Measurements from ENCODE around the gene SH2D4B.
A peak's percentile ranks its signal among the peaks of the same experiment; 100 is the strongest.

The SH2D4B gene

GRCh38 chr10:80649183-80649582 lies 111.5 kb downstream of the SH2D4B start:
- no peak for DNase-seq

GRCh38 chr10:80655898-80656297 lies 118.2 kb downstream of the SH2D4B start:
- DNase-seq: no peak

GRCh38 chr10:80658068-80658467 lies 120.4 kb downstream of the SH2D4B start:
- no peak for DNase-seq

GRCh38 chr10:80659289-80659688 lies 121.6 kb downstream of the SH2D4B start:
- no peak for DNase-seq

- no peak for DNase-seq
Measured at GRCh38 chr10:80660266-80660665, 122.6 kb downstream of the SH2D4B start.

DNA sequence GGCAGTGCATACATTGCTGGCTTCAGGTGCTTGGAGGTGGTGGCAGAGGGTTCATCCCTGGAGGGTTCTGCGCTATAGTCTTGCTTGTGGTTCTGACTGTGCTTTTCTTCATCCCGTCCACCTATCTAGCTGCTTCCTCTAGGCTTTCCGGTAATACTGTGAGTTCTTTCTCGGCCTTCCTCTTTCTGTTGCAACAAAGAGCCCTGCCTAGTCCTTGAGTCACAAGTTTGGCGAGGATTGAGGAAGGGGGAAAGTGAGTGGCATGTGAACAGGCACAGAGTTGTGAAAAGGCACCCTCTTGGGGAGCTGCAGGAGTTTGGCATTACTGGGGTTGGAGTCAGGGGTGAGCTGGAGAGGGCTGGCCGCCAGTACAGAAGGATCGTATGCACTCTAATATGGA lies 123.0 kb downstream of the SH2D4B start:
- DNase-seq: no peak

DNA sequence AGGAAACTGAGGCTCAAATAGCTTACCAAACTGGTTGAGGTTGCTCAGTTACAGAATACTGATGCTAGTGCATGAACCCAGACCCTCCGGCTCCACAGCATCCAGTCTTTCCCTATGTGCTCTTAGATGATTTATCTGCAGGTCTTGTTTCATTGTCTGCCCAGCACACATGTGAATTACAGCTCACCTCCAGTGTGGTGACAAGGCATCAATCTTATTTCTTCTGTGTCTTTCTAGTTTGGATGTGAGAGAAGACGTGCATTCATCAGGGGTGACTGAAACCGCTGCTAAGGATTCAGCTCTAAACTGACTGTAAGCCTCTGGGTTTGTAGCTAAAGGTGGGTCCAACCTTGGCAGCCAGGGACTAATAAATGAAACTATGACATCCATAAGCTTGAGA lies 123.8 kb downstream of the SH2D4B start:
- no peak for DNase-seq

GRCh38 chr10:80662429-80663261 lies 124.9 kb downstream of the SH2D4B start:
- DNase-seq: peak; percentile 32 to 62 (median 44)

DNA sequence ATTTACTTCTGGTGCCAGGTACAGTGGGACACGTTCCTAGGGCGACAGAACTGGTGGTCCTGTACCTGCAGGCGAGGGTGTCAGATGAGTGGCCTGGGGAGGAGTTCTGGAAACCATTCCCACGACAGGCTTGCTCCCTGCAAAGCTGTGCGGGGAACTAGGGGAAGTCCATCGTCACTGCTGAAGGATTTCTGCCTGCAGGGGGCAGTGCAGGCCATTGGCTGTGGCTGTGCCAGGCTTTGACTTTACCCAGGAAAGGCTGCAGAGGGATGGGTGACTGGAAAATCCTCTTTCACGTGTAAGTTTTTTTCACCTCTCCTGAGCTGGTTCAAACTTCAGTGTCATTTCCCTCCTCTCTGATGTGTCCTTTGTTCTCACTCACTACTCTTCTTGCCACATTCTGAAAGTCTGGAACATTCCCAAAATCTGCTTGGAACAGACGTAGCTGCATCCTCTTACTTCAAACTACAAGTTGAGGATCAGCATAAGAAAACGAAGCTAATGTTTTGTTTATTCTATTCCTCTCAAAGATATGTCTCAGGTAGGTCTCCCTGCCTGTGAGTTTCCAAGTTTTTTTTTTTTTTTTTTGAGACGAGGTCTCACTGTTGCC lies 126.5 kb downstream of the SH2D4B start:
- peak in 1 of 4 experiments; percentile 6 for DNase-seq

DNA sequence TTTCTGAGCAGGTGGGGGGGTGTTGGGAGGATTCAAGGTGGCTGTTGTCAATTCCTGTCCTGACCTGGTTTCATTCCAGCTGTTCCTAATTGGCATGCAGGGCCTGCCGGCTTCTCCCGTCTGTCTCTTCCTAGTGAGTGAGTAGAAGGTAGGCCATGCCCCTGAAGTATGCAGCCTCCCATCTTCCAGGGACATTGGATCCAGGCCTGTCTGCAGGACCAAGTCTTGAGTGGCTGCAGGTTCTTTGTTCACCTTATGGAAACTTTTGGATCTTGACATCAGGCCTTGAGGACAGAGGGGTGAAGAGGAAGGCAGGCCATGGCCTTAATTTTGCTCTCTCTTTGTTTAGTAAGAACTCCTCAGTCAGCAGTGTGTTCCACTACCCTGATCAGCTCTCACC lies 131.8 kb downstream of the SH2D4B start:
- DNase-seq: no peak

GRCh38 chr10:80670774-80671173 lies 133.1 kb downstream of the SH2D4B start:
- DNase-seq: no peak

DNA sequence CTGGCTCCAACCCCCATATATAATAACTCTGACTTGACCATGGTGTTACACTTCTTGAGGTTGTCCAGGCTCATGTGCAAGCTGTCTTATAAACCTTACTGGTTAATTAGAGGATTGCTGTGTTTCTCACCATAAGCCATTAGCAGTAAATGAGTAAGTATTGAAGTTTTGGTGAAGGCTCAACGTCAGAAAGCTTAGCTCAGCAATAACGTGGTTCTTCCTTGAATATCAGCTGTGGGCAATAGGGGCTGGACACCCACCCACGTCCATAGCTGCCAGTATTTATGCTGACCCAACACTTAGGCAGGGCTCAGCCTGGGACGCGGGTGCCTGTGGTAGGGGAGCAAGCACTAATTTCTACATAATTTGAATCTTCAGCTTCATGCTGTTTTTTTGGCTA lies 134.1 kb downstream of the SH2D4B start:
- DNase-seq: no peak

DNA sequence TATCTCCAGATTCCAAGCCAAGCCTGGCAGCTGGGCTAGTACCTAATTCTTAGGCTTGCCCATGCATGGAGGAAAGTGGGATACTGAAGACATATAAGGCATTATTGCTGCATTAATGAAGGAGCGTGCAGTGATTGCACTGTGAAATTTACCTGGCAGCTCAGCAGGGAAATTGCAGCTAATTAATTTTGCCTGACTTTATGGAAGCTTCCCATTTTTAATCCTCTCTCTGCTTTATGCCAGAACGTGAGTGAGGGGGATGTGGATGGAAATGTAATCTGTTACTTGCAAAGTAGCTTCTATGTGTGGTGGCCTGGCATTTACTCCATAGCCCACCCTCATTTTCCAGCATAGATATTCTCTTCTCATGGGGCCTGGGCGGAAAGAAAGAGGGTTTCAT lies 134.9 kb downstream of the SH2D4B start:
- no peak for DNase-seq

- DNase-seq: no peak
Measured at GRCh38 chr10:80674809-80675208, 137.1 kb downstream of the SH2D4B start.

GRCh38 chr10:80681142-80681541 lies 143.4 kb downstream of the SH2D4B start:
- no peak for DNase-seq

DNA sequence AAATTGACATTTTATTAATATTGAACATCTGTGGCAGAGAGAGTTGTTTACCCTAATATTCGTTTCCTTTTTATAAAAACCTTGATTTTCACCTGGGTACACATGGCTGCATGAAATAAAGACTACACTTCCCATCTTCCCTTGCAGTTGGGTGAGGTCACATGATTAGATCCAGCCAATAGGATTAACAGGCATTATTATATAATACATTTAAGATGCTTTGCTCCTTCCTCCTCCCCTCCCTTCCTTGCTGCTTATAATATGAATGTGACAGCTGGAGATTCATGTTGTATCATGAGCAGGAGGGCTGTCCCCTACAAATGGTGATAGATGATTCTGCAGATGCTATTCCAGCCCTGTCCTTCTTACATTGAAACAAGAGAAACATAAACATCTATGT lies 146.6 kb downstream of the SH2D4B start:
- no peak for DNase-seq

- DNase-seq: no peak
Measured at GRCh38 chr10:80685355-80685754, 147.7 kb downstream of the SH2D4B start.

GRCh38 chr10:80686734-80687475 lies 149.2 kb downstream of the SH2D4B start:
- no peak for DNase-seq

DNA sequence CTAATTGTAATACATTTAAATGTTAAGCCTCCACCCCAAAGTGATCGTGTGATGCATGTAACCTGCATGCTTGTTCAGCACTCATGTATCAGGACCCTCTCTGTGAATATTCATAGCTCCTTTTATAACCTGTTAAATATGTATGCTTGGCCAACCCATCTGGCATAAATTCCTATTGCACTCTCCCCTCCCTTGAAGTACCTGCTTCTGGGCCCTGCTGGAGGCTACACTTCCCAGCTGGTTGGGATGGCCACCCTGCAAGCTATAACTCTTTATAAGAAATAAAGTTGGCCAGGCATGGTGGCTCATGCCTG lies 149.7 kb downstream of the SH2D4B start:
- no peak for DNase-seq

DNA sequence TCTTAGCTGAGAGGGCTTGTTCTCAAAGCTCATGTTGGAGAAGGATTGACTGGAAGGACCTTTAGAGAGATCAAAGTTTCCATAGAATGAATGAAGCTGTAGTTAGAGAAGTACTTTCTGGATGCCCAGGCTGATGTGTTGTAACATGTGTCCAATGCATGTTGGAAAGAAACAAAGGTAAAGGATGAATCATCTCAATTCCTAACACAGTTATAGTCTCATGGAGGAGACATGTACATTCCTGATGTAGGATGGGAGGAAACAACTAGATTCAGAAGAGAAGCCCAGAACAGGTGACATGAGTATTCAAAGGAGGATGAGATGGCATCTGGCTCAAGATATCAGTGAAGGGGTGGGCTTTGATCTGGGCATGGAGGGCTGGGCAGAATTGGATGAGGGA lies 152.7 kb downstream of the SH2D4B start:
- no peak for DNase-seq

- no peak for DNase-seq
Measured at GRCh38 chr10:80691441-80691840, 153.7 kb downstream of the SH2D4B start.

GRCh38 chr10:80693565-80693964 lies 155.9 kb downstream of the SH2D4B start:
- DNase-seq: no peak

- DNase-seq: no peak
Measured at GRCh38 chr10:80694930-80695329, 157.2 kb downstream of the SH2D4B start.

All from activated CD4-positive, CD25-positive, alpha-beta regulatory T cell (primary cell).